ENCODE results near the gene RNH1.

RNH1 gene

DNA sequence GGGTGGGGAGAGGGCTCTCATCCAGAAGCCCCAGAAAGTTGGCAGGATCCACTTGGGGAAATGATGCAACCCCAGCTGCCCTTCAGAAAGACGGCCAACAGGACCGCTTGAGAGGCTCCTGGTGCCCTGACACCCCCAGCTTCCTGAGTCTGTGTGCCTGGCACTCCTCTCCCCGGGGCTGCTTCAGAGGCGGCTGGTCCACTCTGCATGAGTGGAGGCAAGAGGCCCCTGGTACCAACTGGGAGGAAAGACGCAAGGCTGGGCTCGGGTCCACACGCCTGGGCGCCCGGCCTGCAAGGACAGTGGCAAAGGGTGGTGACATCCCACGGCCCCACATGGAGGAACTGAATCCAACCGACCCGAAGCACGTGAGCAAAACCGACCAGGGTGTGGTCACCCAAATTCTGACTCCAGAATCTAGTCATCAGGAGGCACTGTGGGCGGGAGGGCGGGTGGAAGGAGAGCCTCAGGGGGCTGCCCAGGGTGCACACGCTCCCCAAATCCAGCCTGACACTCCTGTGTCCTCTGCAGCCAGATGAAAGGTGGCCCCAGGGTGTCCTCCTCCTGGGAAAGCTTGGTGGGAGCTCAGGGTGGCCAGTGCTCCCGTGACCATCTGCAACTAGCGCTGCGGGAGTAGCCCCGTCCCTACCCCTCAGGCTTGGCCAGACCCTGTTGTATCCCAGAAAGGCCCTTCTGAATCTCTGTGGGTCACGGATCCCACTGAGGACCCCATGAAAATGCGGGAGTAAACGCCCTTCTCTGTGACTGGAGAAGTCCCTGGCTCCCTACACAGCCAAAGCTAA is 3.7 kb downstream of the RNH1 start:
- TF ChIP-seq, protein P1, sequence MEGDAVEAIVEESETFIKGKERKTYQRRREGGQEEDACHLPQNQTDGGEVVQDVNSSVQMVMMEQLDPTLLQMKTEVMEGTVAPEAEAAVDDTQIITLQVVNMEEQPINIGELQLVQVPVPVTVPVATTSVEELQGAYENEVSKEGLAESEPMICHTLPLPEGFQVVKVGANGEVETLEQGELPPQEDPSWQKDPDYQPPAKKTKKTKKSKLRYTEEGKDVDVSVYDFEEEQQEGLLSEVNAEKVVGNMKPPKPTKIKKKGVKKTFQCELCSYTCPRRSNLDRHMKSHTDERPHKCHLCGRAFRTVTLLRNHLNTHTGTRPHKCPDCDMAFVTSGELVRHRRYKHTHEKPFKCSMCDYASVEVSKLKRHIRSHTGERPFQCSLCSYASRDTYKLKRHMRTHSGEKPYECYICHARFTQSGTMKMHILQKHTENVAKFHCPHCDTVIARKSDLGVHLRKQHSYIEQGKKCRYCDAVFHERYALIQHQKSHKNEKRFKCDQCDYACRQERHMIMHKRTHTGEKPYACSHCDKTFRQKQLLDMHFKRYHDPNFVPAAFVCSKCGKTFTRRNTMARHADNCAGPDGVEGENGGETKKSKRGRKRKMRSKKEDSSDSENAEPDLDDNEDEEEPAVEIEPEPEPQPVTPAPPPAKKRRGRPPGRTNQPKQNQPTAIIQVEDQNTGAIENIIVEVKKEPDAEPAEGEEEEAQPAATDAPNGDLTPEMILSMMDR (IDR thresholded peaks at IDR 0.05; ENCODE audit: low read depth, low read length), result no peak
- peak; percentile 65 for DNase-seq (ENCODE audit: extremely low read depth, low read depth)

DNA sequence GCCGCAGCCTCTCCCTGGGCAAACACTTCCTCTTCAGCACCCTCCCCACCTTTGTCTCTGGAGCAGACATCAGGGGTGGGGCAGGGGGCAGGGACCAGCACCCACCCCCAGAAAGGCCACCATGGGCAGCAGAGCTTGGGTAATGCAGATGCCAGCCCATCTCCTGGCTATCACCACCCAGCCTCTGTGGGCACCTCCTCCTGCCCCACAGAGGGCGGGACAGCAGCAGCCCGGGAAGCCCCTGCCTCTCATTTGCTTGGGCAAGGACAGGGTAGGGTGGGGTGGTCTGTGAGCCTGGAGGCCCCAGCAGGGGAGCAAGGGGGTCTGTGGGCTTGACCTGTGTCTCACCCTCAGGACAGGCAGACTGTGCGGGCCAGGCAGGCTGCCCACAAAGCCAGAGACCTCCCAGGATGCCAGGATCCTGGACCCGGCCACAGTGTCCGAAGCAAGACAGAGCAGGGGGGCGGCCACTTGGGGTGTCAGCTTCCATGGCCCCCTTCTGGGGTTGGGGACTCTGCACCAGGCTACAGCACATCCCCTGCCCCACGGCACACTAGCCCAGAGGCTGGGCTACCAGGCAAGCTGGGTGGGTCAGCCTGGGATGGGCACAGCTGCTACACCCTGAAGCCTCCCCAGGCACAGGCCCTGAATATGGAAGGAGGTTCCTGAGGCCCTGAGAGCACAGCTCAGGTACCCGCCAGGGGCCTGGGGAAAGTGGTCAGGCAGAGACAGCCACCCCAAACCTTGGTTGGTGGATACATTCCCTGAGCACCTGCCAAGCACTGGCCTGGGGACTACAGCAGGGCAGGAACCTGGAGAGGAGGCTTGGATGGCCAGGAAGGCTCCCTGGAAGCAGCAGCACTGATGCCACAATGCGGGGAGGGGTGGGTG is 4.5 kb downstream of the RNH1 start:
- DNase-seq (ENCODE audit: extremely low read depth, low read depth), result no peak
- TF ChIP-seq, protein P1 (IDR thresholded peaks at IDR 0.05; ENCODE audit: low read depth, low read length), result no peak

DNA sequence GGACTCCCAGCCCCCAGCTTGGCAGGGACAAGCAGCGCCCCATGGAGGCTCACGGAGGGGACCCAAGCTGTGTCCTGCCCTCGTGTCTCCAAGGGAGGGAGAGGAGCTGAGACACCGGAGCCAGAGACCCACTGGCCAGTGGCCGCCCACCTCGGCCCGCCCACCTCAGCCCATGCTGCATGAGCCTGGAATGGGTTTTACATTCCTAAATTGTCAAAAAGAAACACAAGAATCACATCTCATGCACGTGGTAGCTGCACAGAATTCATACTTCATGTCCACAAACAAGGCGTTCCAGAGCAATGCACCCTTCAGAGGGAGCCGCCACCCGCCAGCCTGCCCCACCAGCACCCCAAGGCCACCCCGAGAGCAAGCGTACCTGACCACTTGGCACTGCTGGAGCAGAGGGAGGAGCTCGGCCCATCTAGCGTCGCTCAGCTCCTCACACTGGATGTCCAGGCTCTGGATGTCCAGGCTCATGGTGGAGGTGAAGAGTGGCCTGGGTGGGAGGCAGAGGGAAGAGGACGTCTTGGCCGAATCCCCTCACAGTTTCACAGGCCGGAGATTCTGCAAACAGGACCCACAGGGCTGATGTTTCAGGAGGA is 5.3 kb downstream of the RNH1 start:
- no peak for DNase-seq (ENCODE audit: extremely low read depth, low read depth)
- TF ChIP-seq, protein P1 (IDR thresholded peaks at IDR 0.05; ENCODE audit: low read depth, low read length), result no peak

DNA sequence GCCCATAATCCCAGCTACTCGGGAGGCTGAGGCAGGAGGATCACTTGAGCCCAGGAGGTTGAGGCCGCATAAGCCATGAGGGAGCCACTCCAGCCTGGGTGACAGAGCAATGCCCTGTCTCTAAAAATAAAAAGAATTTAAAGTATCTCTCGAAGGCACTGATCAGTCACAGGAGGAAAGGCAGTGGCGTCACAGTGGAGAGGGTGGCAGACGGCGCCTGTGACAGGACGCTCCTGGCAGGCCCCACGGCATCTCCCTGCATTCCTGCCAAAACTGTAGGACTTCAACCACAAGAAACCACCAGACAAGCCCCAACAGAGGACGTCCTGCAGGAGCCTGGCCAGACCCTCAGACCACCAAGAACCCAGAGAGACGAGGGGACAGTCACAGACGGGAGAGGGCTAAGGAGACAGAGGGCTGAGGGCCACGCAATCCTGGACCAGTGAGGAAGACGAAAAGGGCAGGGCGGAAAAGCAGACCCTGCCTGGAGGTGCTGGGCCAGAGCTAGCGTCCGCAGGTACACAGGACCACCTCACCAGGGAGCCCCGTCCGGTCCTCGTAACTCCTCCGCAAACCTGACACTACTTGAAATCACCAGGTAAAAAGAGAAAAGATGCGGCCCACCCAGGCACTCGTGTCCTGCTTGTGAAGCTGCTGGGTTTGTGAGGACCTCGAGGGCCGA is 5.9 kb downstream of the RNH1 start:
- TF ChIP-seq, protein P1 (IDR thresholded peaks at IDR 0.05; ENCODE audit: low read depth, low read length), result no peak
- no peak for DNase-seq (ENCODE audit: extremely low read depth, low read depth)

DNA sequence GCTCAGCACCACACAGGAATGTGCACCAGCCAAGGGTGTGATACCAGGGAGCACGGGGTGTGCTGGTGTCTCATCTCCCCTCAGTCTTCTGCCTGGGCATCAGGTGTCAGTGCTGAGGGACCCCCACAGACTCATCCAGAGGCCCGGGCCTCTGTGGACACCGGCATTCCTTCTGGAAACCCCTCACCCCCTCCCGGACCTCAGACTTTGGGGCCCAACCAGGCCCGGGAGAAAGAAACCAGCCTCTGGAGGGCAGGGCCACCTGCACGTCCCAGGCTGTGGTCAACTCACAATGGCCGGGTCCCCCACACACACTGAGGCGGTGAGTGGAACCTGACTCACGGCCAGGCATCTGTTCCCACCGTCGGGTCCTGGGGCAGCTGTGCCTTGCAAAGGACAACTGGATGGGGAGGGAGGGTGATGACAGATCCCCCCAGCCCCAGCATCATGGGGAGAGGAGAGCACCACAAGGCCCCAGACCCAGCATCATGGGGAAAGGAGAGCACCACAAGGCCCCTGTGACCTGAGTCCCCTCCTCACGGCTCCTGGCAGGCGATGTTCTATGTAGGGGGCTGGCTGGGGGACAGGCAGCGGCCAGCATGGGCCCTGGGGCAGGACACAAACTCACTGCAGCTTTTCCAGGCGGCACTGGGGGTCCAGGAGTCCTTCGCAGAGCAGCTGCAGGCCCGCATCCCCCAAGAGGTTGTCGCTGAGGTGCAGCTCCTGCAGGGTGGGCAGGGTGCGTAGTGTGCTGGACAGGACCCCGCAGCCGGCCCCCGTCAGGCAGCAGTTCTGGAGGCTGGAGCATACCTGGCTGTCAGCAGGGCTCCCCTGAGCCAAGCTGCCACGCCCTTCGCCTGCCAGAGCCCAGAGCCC is 7.6 kb downstream of the RNH1 start:
- TF ChIP-seq, protein P1 (IDR thresholded peaks at IDR 0.05; ENCODE audit: low read depth, low read length), result no peak
- DNase-seq (ENCODE audit: extremely low read depth, low read depth), result no peak
